ENCODE data around the gene EIF1B. TPM values are rescaled to one million over a fixed set of nuclear protein-coding genes. Genes with fewer than 3 reads are reported as not detected.

The EIF1B gene
- total and polyA plus RNA-seq, 2 donors, result 27.0 to 101 TPM

GRCh38 chr3:40350529-40350928 lies 41.0 kb downstream of the EIF1B start:
- no peak for DNase-seq (ENCODE audit: low read depth in 6 of 9, low spot score in 9 of 9)

GRCh38 chr3:40355410-40355809 lies 45.9 kb downstream of the EIF1B start:
- H3K27ac ChIP-seq (ENCODE audit: low read depth in 1 of 2, low read length in 1 of 2), result no peak overlapping the region
- 65% methylated on average over 2 of the region's 2 CpGs for WGBS
- H3K36me3 ChIP-seq (ENCODE audit: control insufficient read depth in 2 of 2, insufficient read depth in 2 of 2, low read length in 1 of 2), result no peaks in the 10 kb centered on the region
- H3K4me3 ChIP-seq (ENCODE audit: low read length in 2 of 2), result no peak overlapping the region
- H3K9me3 ChIP-seq (ENCODE audit: control insufficient read depth in 2 of 2, insufficient read depth in 1 of 2, low read length in 1 of 2), result no peaks in the 10 kb centered on the region
- no peak for DNase-seq (ENCODE audit: low read depth in 6 of 9, low spot score in 9 of 9)
- no peaks in the 10 kb centered on the region for H3K27me3 ChIP-seq (ENCODE audit: control insufficient read depth in 2 of 2, insufficient read depth in 1 of 2, low read length in 1 of 2)
- H3K4me1 ChIP-seq (ENCODE audit: control insufficient read depth in 2 of 2, insufficient read depth in 2 of 2, low read length in 2 of 2), result no peaks in the 10 kb centered on the region

More at GRCh38 chr3:40350529-40350928, 41.0 kb downstream of the EIF1B start:
- H3K27me3 ChIP-seq (ENCODE audit: control insufficient read depth in 2 of 2, insufficient read depth in 1 of 2, low read length in 1 of 2), result no peaks in the 10 kb centered on the region
- peaks cover 0 to 4% of the 10 kb centered on the region in 2 donors for H3K9me3 ChIP-seq (ENCODE audit: control insufficient read depth in 2 of 2, insufficient read depth in 1 of 2, low read length in 1 of 2)
- no peak overlapping the region for H3K27ac ChIP-seq (ENCODE audit: low read depth in 1 of 2, low read length in 1 of 2)
- no peaks in the 10 kb centered on the region for H3K36me3 ChIP-seq (ENCODE audit: control insufficient read depth in 2 of 2, insufficient read depth in 2 of 2, low read length in 1 of 2)
- no peaks in the 10 kb centered on the region for H3K4me1 ChIP-seq (ENCODE audit: control insufficient read depth in 2 of 2, insufficient read depth in 2 of 2, low read length in 2 of 2)
- no peak overlapping the region for H3K4me3 ChIP-seq (ENCODE audit: low read length in 2 of 2)

- DNase-seq (ENCODE audit: low read depth in 6 of 9, low spot score in 9 of 9), result no peak
- H3K27me3 ChIP-seq (ENCODE audit: control insufficient read depth in 2 of 2, insufficient read depth in 1 of 2, low read length in 1 of 2), result no peaks in the 10 kb centered on the region
- no peaks in the 10 kb centered on the region for H3K9me3 ChIP-seq (ENCODE audit: control insufficient read depth in 2 of 2, insufficient read depth in 1 of 2, low read length in 1 of 2)
- WGBS, result 88% methylated on average over 1 of the region's 1 CpG
- H3K4me3 ChIP-seq (ENCODE audit: low read length in 2 of 2), result no peak overlapping the region
- H3K4me1 ChIP-seq (ENCODE audit: control insufficient read depth in 2 of 2, insufficient read depth in 2 of 2, low read length in 2 of 2), result no peaks in the 10 kb centered on the region
- H3K27ac ChIP-seq (ENCODE audit: low read depth in 1 of 2, low read length in 1 of 2), result no peak overlapping the region
- H3K36me3 ChIP-seq (ENCODE audit: control insufficient read depth in 2 of 2, insufficient read depth in 2 of 2, low read length in 1 of 2), result no peaks in the 10 kb centered on the region
Observed at GRCh38 chr3:40358454-40358853, 48.9 kb downstream of the EIF1B start.

Other genes with a start within 250 kb of the EIF1B start
- gene ENTPD3, start 77.5 kb downstream of the EIF1B start, total RNA-seq, result 1.0 TPM
- gene ENTPD3, start 77.5 kb downstream of the EIF1B start, polyA plus RNA-seq, result 1.2 TPM
- 850 TPM for gene RPL14, start 147.6 kb downstream of the EIF1B start, total RNA-seq
- gene RPL14, start 147.6 kb downstream of the EIF1B start, polyA plus RNA-seq, result 2,475 TPM
- 2.8 TPM for gene ZNF619, start 167.4 kb downstream of the EIF1B start, total RNA-seq
- 1.3 TPM for gene ZNF619, start 167.4 kb downstream of the EIF1B start, polyA plus RNA-seq
- gene ZNF620, start 196.3 kb downstream of the EIF1B start, total RNA-seq, result 3.5 TPM
- 2.6 TPM for gene ZNF620, start 196.3 kb downstream of the EIF1B start, polyA plus RNA-seq
- gene ZNF621, start 215.3 kb downstream of the EIF1B start, total RNA-seq, result 6.4 TPM
- 23.2 TPM for gene ZNF621, start 215.3 kb downstream of the EIF1B start, polyA plus RNA-seq

All from thymus (tissue), 11 donors.